ENCODE data around the gene RGSL1. TPM values are rescaled to one million over a fixed set of nuclear protein-coding genes. Genes with fewer than 3 reads are reported as not detected.

RGSL1 gene
- not detected for total RNA-seq (ENCODE audit: unreplicated experiment)
- long read RNA-seq, result 0 reads

- H3K27me3 Mint-ChIP-seq (ENCODE audit: unreplicated experiment), result peaks cover 2% of the 10 kb centered on the region
- H3K9me3 Mint-ChIP-seq (ENCODE audit: unreplicated experiment), result no peaks in the 10 kb centered on the region
- TF ChIP-seq, protein P1, sequence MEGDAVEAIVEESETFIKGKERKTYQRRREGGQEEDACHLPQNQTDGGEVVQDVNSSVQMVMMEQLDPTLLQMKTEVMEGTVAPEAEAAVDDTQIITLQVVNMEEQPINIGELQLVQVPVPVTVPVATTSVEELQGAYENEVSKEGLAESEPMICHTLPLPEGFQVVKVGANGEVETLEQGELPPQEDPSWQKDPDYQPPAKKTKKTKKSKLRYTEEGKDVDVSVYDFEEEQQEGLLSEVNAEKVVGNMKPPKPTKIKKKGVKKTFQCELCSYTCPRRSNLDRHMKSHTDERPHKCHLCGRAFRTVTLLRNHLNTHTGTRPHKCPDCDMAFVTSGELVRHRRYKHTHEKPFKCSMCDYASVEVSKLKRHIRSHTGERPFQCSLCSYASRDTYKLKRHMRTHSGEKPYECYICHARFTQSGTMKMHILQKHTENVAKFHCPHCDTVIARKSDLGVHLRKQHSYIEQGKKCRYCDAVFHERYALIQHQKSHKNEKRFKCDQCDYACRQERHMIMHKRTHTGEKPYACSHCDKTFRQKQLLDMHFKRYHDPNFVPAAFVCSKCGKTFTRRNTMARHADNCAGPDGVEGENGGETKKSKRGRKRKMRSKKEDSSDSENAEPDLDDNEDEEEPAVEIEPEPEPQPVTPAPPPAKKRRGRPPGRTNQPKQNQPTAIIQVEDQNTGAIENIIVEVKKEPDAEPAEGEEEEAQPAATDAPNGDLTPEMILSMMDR (IDR thresholded peaks at IDR 0.05; ENCODE audit: unreplicated experiment), result no peak
- no peak for DNase-seq (ENCODE audit: low spot score)
- H3K4me1 Mint-ChIP-seq (ENCODE audit: unreplicated experiment), result peaks cover 18% of the 10 kb centered on the region
- no peaks in the 10 kb centered on the region for H3K36me3 Mint-ChIP-seq (ENCODE audit: low read depth, unreplicated experiment)
- H3K27ac Mint-ChIP-seq (ENCODE audit: unreplicated experiment), result no peak within 1 kb of the TSS
- H3K4me3 Mint-ChIP-seq (ENCODE audit: unreplicated experiment), result no peak within 1 kb of the TSS
These were observed at the start of gene RGSL1 for GRCh38 chr1:182450087-182450486. TSS of gene RGSL1 (plus strand) at chr1:182450146. CDS start at chr1:182450166, 20 bp downstream.

- no peaks in the 10 kb centered on the region for H3K9me3 Mint-ChIP-seq (ENCODE audit: unreplicated experiment)
- H3K27ac Mint-ChIP-seq (ENCODE audit: unreplicated experiment), result no peak within 1 kb of the TSS
- DNase-seq (ENCODE audit: low spot score), result no peak
- TF ChIP-seq, protein P1 (IDR thresholded peaks at IDR 0.05; ENCODE audit: unreplicated experiment), result no peak
- H3K4me3 Mint-ChIP-seq (ENCODE audit: unreplicated experiment), result no peak within 1 kb of the TSS
- H3K4me1 Mint-ChIP-seq (ENCODE audit: unreplicated experiment), result peaks cover 5% of the 10 kb centered on the region
- H3K36me3 Mint-ChIP-seq (ENCODE audit: low read depth, unreplicated experiment), result peaks cover under 1% of the 10 kb centered on the region
- peaks cover 8% of the 10 kb centered on the region for H3K27me3 Mint-ChIP-seq (ENCODE audit: unreplicated experiment)
These were observed 49.4 kb upstream of the RGSL1 start, which contains the start of gene TEDDM1 for GRCh38 chr1:182400567-182400966. TSS of gene TEDDM1 (minus strand) at chr1:182400667. CDS start at chr1:182400485, 182 bp downstream.

GRCh38 chr1:182404781-182405180, 45.2 kb upstream of the RGSL1 start:
- Mint-ChIP-seq H3K4me1 (ENCODE audit: unreplicated experiment) (no peaks in the 10 kb centered on the region), H3K4me3 (ENCODE audit: unreplicated experiment) (no peak overlapping the region), H3K36me3 (ENCODE audit: low read depth, unreplicated experiment) (peaks cover 3% of the 10 kb centered on the region), H3K27me3 (ENCODE audit: unreplicated experiment) (no peaks in the 10 kb centered on the region), H3K9me3 (ENCODE audit: unreplicated experiment) (no peaks in the 10 kb centered on the region), H3K27ac (ENCODE audit: unreplicated experiment) (no peak overlapping the region)
- DNase-seq (ENCODE audit: low spot score), result no peak
- TF ChIP-seq, protein P1 (IDR thresholded peaks at IDR 0.05; ENCODE audit: unreplicated experiment), result no peak

- DNase-seq (ENCODE audit: low spot score), result no peak
- no peaks in the 10 kb centered on the region for H3K27me3 Mint-ChIP-seq (ENCODE audit: unreplicated experiment)
- H3K27ac Mint-ChIP-seq (ENCODE audit: unreplicated experiment), result no peak overlapping the region
- no peaks in the 10 kb centered on the region for H3K4me1 Mint-ChIP-seq (ENCODE audit: unreplicated experiment)
- no peaks in the 10 kb centered on the region for H3K9me3 Mint-ChIP-seq (ENCODE audit: unreplicated experiment)
- no peak overlapping the region for H3K4me3 Mint-ChIP-seq (ENCODE audit: unreplicated experiment)
- H3K36me3 Mint-ChIP-seq (ENCODE audit: low read depth, unreplicated experiment), result peaks cover 3% of the 10 kb centered on the region
- TF ChIP-seq, protein P1 (IDR thresholded peaks at IDR 0.05; ENCODE audit: unreplicated experiment), result no peak
These were observed 44.4 kb upstream of the RGSL1 start for GRCh38 chr1:182405578-182405977.

DNA sequence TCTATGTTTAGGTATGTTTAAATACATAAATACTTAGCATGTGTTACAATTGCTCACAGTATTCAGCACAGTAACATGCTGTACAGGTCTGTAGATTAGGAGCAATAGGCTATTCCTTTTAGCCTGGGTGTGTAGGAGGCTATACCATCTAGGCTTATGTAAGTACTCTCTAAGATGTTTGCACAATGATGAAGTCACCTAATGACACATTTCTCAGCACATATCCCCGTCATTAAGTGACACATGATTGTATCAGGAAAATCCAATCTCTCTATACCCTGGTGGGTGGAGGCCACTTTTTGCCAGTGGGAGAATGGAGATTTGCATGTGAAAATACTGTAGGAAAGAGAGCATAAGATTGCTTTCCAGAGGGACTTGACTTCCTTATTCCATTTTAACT, 43.9 kb upstream of the RGSL1 start:
- DNase-seq (ENCODE audit: low spot score), result no peak
- TF ChIP-seq, protein P1 (IDR thresholded peaks at IDR 0.05; ENCODE audit: unreplicated experiment), result no peak
- H3K9me3 Mint-ChIP-seq (ENCODE audit: unreplicated experiment), result no peaks in the 10 kb centered on the region
- H3K36me3 Mint-ChIP-seq (ENCODE audit: low read depth, unreplicated experiment), result peaks cover 3% of the 10 kb centered on the region
- no peak overlapping the region for H3K27ac Mint-ChIP-seq (ENCODE audit: unreplicated experiment)
- no peaks in the 10 kb centered on the region for H3K4me1 Mint-ChIP-seq (ENCODE audit: unreplicated experiment)
- no peaks in the 10 kb centered on the region for H3K27me3 Mint-ChIP-seq (ENCODE audit: unreplicated experiment)
- H3K4me3 Mint-ChIP-seq (ENCODE audit: unreplicated experiment), result no peak overlapping the region

All from endothelial cell (in vitro differentiated cells).